Measurements from ENCODE around the gene IRGQ. TPM values are rescaled to one million over a fixed set of nuclear protein-coding genes. Genes with fewer than 3 reads are reported as not detected.

Gene IRGQ
- total RNA-seq, 1 experiment from 2014 or later, result 38.1 TPM

DNA sequence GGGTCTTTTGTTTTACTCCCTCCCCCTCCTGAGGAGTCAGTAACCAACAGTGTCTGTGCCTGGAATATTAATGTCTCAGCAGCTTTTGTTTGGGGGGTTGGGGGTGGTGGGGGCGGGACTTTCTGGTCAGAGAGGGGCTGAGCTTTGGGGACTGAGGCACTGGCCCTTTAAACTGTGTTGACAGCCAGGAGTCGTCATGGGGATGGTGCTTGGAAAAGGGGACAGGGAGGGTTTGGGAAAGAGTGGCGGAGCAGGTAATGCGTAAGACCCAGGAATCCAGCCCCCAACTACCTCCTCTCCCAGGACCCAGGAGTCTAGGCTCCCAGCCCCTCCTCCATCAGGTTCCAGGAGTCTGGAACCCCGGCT lies 38.6 kb upstream of the IRGQ start:
- Mint-ChIP-seq H3K9me3 (no peaks in the 10 kb centered on the region), H3K27me3 (ENCODE audit: low read depth) (peaks cover 62% of the 10 kb centered on the region), H3K4me3 (peak overlapping the region; percentile 82), H3K4me1 (peaks cover 20% of the 10 kb centered on the region), H3K36me3 (no peaks in the 10 kb centered on the region), H3K27ac (no peak overlapping the region)
- DNase-seq (ENCODE audit: low spot score) (no peak), ATAC-seq (peak; percentile 40)
- ChIA-PET POLR2A (interaction anchor here (1.3 kb wide), 1 partner anchor 38 kb away, joined by 4 read pairs; the partner anchor contains the start of genes IRGQ and ZNF576), CTCF (interaction anchor here (0.9 to 2.2 kb wide), 4 partner anchors 28 to 79 kb away, joined by 3 to 10 read pairs (median 6); no protein-coding TSS in a partner anchor)
- TF ChIP-seq GTF2I (CRISPR knock-in tag; conservative IDR thresholded peaks at IDR 0.05) (no peak), NFATC4 (CRISPR knock-in tag; IDR thresholded peaks at IDR 0.05) (no peak), NR3C1 (CRISPR knock-in tag; conservative IDR thresholded peaks at IDR 0.05; ENCODE audit: low read depth) (no peak), ZNF219 (CRISPR knock-in tag; IDR thresholded peaks at IDR 0.05; ENCODE audit: borderline replicate concordance) (no peak), MXD4 (CRISPR knock-in tag; IDR thresholded peaks at IDR 0.05; ENCODE audit: borderline replicate concordance) (no peak), JUN (CRISPR knock-in tag; IDR thresholded peaks at IDR 0.05) (no peak), FOXP1 (CRISPR knock-in tag; IDR thresholded peaks at IDR 0.05; ENCODE audit: borderline replicate concordance) (no peak), ZNF317 (CRISPR knock-in tag; IDR thresholded peaks at IDR 0.05; ENCODE audit: borderline replicate concordance, low read depth) (no peak), GABPB1 (CRISPR knock-in tag; IDR thresholded peaks at IDR 0.05) (no peak)
- TF ChIP-seq, protein P1, sequence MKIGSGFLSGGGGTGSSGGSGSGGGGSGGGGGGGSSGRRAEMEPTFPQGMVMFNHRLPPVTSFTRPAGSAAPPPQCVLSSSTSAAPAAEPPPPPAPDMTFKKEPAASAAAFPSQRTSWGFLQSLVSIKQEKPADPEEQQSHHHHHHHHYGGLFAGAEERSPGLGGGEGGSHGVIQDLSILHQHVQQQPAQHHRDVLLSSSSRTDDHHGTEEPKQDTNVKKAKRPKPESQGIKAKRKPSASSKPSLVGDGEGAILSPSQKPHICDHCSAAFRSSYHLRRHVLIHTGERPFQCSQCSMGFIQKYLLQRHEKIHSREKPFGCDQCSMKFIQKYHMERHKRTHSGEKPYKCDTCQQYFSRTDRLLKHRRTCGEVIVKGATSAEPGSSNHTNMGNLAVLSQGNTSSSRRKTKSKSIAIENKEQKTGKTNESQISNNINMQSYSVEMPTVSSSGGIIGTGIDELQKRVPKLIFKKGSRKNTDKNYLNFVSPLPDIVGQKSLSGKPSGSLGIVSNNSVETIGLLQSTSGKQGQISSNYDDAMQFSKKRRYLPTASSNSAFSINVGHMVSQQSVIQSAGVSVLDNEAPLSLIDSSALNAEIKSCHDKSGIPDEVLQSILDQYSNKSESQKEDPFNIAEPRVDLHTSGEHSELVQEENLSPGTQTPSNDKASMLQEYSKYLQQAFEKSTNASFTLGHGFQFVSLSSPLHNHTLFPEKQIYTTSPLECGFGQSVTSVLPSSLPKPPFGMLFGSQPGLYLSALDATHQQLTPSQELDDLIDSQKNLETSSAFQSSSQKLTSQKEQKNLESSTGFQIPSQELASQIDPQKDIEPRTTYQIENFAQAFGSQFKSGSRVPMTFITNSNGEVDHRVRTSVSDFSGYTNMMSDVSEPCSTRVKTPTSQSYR (CRISPR knock-in tag; IDR thresholded peaks at IDR 0.05), result no peak
- TF ChIP-seq, protein P2, sequence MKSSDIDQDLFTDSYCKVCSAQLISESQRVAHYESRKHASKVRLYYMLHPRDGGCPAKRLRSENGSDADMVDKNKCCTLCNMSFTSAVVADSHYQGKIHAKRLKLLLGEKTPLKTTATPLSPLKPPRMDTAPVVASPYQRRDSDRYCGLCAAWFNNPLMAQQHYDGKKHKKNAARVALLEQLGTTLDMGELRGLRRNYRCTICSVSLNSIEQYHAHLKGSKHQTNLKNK (CRISPR knock-in tag; IDR thresholded peaks at IDR 0.05), result no peak

DNA sequence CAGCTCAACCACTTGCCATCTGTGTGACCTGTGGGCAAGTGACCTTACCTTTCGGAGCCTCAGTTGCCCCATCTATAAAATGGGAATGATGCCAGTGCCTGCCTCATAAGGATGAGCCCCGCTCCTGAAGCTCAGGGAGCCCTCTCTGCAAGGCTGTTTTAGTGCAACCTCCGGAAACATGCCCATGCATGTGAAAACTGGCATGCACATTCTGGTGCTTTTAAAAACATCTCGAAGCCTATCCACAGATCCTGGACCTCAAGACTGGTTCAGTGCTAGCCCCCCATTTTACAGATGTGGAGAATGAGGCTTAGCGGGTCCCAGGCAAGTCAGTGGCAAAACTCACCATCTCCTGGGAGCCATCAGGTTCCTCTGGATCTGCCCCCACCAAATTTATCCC lies 38.1 kb upstream of the IRGQ start:
- no peaks in the 10 kb centered on the region for H3K9me3 Mint-ChIP-seq
- peak overlapping the region; percentile 82; the same call in 1 of the 2 replicates for H3K4me3 Mint-ChIP-seq
- H3K4me1 Mint-ChIP-seq, result peaks cover 19% of the 10 kb centered on the region
- H3K27ac Mint-ChIP-seq, result no peak overlapping the region
- CTCF ChIA-PET, result interaction anchor here (0.8 to 2.2 kb wide), 3 partner anchors 18 to 34 kb away, joined by 3 to 10 read pairs (median 5); no protein-coding TSS in a partner anchor
- POLR2A ChIA-PET, result no interaction called here
- no peaks in the 10 kb centered on the region for H3K36me3 Mint-ChIP-seq
- TF ChIP-seq, protein P2 (CRISPR knock-in tag; IDR thresholded peaks at IDR 0.05), result no peak
- TF ChIP-seq FOXP1 (CRISPR knock-in tag; IDR thresholded peaks at IDR 0.05; ENCODE audit: borderline replicate concordance) (no peak), PRRX2 (CRISPR knock-in tag; IDR thresholded peaks at IDR 0.05) (no peak), ZNF416 (CRISPR knock-in tag; IDR thresholded peaks at IDR 0.05) (no peak), HMGXB4 (CRISPR knock-in tag; IDR thresholded peaks at IDR 0.05) (no peak), HMGA2 (CRISPR knock-in tag; IDR thresholded peaks at IDR 0.05) (no peak), JAZF1 (CRISPR knock-in tag; IDR thresholded peaks at IDR 0.05) (no peak), ETV6 (CRISPR knock-in tag; IDR thresholded peaks at IDR 0.05) (no peak)
- TF ChIP-seq, protein P3, sequence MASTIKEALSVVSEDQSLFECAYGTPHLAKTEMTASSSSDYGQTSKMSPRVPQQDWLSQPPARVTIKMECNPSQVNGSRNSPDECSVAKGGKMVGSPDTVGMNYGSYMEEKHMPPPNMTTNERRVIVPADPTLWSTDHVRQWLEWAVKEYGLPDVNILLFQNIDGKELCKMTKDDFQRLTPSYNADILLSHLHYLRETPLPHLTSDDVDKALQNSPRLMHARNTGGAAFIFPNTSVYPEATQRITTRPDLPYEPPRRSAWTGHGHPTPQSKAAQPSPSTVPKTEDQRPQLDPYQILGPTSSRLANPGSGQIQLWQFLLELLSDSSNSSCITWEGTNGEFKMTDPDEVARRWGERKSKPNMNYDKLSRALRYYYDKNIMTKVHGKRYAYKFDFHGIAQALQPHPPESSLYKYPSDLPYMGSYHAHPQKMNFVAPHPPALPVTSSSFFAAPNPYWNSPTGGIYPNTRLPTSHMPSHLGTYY (CRISPR knock-in tag; IDR thresholded peaks at IDR 0.05), result no peak
- ATAC-seq, result no peak
- H3K27me3 Mint-ChIP-seq (ENCODE audit: low read depth), result peaks cover 63% of the 10 kb centered on the region
- no peak for DNase-seq (ENCODE audit: low spot score)

Measured in WTC11 (cell line).